Neural progenitor cell (in vitro differentiated cells): ENCODE data around the gene LIN28A.

Source experiments
- EZH2 ChIP-seq: fragments of 200-600 bp; sonication (generic); IDR thresholded peaks from 2 replicates; pipeline ENCODE4 v1.6.1; 2017; ENCODE audit warnings: antibody characterized with exemption, mild to moderate bottlenecking, moderate library complexity
- EZH2phosphoT487 ChIP-seq: fragments of 200-600 bp; sonication (generic); IDR thresholded peaks from 2 replicates; pipeline ENCODE4 v1.6.1; 2017; ENCODE audit warnings: antibody characterized with exemption
- TF ChIP-seq, protein P1 (sequence below): fragments of 200-600 bp; sonication (generic); IDR thresholded peaks from 2 replicates; pipeline ENCODE4 v1.5.1; 2017; ENCODE audit warnings: antibody characterized with exemption, mild to moderate bottlenecking

- TF ChIP-seq, protein P1, sequence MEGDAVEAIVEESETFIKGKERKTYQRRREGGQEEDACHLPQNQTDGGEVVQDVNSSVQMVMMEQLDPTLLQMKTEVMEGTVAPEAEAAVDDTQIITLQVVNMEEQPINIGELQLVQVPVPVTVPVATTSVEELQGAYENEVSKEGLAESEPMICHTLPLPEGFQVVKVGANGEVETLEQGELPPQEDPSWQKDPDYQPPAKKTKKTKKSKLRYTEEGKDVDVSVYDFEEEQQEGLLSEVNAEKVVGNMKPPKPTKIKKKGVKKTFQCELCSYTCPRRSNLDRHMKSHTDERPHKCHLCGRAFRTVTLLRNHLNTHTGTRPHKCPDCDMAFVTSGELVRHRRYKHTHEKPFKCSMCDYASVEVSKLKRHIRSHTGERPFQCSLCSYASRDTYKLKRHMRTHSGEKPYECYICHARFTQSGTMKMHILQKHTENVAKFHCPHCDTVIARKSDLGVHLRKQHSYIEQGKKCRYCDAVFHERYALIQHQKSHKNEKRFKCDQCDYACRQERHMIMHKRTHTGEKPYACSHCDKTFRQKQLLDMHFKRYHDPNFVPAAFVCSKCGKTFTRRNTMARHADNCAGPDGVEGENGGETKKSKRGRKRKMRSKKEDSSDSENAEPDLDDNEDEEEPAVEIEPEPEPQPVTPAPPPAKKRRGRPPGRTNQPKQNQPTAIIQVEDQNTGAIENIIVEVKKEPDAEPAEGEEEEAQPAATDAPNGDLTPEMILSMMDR = no peak
- TF ChIP-seq EZH2phosphoT487 (no peak), EZH2 (no peak)
These were observed 27.4 kb downstream of the LIN28A start for GRCh38 chr1:26438041-26438440.
